ENCODE measurements around the gene NECAP2.
"Not testable (repeated sequence)": the region's sequence is repeated elsewhere in the genome, so short reads cannot be mapped to it uniquely, and the experiment has no call there.

GRCh38 chr1:16508861-16509445 lies 68.4 kb downstream of the NECAP2 start:
- TF ChIP-seq, protein P1, sequence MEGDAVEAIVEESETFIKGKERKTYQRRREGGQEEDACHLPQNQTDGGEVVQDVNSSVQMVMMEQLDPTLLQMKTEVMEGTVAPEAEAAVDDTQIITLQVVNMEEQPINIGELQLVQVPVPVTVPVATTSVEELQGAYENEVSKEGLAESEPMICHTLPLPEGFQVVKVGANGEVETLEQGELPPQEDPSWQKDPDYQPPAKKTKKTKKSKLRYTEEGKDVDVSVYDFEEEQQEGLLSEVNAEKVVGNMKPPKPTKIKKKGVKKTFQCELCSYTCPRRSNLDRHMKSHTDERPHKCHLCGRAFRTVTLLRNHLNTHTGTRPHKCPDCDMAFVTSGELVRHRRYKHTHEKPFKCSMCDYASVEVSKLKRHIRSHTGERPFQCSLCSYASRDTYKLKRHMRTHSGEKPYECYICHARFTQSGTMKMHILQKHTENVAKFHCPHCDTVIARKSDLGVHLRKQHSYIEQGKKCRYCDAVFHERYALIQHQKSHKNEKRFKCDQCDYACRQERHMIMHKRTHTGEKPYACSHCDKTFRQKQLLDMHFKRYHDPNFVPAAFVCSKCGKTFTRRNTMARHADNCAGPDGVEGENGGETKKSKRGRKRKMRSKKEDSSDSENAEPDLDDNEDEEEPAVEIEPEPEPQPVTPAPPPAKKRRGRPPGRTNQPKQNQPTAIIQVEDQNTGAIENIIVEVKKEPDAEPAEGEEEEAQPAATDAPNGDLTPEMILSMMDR (IDR thresholded peaks at IDR 0.05; ENCODE audit: low read length), result not testable (repeated sequence)
- not testable (repeated sequence) for TF ChIP-seq EZH2 (optimal IDR thresholded peaks at IDR 0.05; ENCODE audit: low read depth, low read length); EZH2phosphoT487 (IDR thresholded peaks at IDR 0.05; ENCODE audit: low read length)
